OCI-LY3 (cell line): ENCODE data around the gene RNPEP.

Experiments
- EZH2phosphoT487 ChIP-seq: fragments of 200-600 bp; shearing (Covaris generic); IDR thresholded peaks from 2 replicates; pipeline ENCODE4 v1.6.1; 2018; ENCODE audit warnings: antibody characterized with exemption, mixed run types, low read depth
- TF ChIP-seq, protein P1 (sequence below): fragments of 200-600, 300-600 bp; sonication (generic); IDR thresholded peaks from 2 replicates; pipeline ENCODE4 v1.5.1; 2014; ENCODE audit warnings: antibody characterized with exemption, low read length, low read depth

DNA sequence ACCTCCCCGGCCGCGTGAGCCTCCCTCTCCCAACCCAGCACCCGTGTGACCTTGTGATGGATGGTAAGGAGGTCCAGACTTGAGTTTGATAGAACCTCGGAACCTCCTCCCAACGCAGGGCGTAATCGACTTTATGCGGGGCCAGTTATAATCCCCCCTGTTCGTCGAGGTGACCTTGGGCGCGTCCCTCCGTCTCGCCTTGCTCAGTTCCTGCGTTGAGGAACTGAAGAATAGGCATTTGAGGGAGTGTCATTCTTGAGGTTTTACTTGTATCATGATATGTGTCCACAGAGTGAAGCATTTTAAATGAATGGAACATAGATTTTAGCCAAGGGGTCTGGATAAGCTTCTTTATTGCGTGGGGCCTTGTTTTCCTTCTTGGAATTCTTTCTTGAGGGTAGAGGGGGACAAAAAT lies 26.7 kb upstream of the RNPEP start:
- TF ChIP-seq, protein P1, sequence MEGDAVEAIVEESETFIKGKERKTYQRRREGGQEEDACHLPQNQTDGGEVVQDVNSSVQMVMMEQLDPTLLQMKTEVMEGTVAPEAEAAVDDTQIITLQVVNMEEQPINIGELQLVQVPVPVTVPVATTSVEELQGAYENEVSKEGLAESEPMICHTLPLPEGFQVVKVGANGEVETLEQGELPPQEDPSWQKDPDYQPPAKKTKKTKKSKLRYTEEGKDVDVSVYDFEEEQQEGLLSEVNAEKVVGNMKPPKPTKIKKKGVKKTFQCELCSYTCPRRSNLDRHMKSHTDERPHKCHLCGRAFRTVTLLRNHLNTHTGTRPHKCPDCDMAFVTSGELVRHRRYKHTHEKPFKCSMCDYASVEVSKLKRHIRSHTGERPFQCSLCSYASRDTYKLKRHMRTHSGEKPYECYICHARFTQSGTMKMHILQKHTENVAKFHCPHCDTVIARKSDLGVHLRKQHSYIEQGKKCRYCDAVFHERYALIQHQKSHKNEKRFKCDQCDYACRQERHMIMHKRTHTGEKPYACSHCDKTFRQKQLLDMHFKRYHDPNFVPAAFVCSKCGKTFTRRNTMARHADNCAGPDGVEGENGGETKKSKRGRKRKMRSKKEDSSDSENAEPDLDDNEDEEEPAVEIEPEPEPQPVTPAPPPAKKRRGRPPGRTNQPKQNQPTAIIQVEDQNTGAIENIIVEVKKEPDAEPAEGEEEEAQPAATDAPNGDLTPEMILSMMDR = no peak
- no peak for TF ChIP-seq EZH2phosphoT487
